ENCODE measurements around the gene NFIC. TPM values are rescaled to one million over a fixed set of nuclear protein-coding genes. Genes with fewer than 3 reads are reported as not detected.
"Not testable (repeated sequence)": the region's sequence is repeated elsewhere in the genome, so short reads cannot be mapped to it uniquely, and the experiment has no call there.

The NFIC gene
- total RNA-seq, 2 experiments from 2014 or later: 1.5 to 1.7 TPM

DNA sequence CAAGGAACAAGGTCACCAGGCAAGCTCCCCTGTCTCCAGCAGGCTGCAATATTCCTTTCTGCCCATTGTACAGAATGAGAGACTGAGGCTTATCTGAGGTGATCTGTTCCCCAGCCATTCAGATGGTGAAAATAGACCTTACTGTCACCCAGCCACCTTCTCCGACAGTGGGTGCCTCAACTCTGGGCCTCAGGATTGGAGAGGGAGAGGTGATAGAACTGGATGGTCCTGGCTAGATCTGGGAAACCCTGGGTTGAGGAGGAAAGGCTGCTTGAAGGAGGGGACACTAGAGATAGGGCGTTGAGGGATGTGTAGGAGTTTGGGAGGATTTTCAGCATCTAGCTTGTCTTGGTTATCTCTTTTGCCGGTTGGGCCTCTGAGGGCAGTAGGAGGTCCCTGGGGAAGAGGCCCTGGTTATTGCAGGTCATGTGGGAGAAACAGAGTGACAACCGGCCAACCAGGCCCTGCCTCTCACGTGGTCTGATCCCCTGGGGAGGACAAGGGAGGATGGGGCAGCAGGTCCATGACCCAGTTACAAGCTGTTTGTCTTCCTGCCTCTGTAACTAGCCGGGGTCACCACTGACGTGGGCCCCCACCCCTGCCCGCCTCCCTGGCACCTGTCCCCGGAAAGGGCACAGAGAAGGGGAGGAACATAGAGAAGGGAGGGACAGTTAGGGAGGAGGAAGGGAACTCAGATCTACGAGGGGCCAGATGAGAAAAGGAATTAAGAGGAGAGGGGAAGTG, 8.2 kb downstream of the NFIC start:
- ChIA-PET POLR2A (no interaction called here), CTCF (ENCODE audit: unreplicated experiment) (no interaction called here)
- no peaks in the 10 kb centered on the region for H4K20me1 ChIP-seq (ENCODE audit: insufficient read depth, low read length)
- no peaks in the 10 kb centered on the region for H3K9me2 ChIP-seq (ENCODE audit: insufficient read depth, low read length)
- H3K4me2 ChIP-seq (ENCODE audit: low read length): no peak overlapping the region
- H3K9me3 ChIP-seq (ENCODE audit: low read length): no peaks in the 10 kb centered on the region
- H3K4me3 ChIP-seq (ENCODE audit: low read depth, low read length, poor library complexity, severe bottlenecking): no peak overlapping the region
- TF ChIP-seq CTCF (conservative IDR thresholded peaks at IDR 0.05; ENCODE audit: low read length) (no peak), EZH2phosphoT487 (IDR thresholded peaks at IDR 0.05; ENCODE audit: borderline replicate concordance, low read depth, low read length) (no peak)
- no peak overlapping the region for H3K27ac ChIP-seq (ENCODE audit: low read depth, low read length, poor library complexity, severe bottlenecking)
- no peak overlapping the region for H2AFZ ChIP-seq (ENCODE audit: low read length)
- intact Hi-C loops (cut with micrococcal nuclease; ENCODE audit: unreplicated experiment): no loop called here
- no peaks in the 10 kb centered on the region for H3K36me3 ChIP-seq (ENCODE audit: insufficient read depth, low read length)
- H3K4me1 ChIP-seq (ENCODE audit: insufficient read depth, low read length, poor library complexity, severe bottlenecking): no peaks in the 10 kb centered on the region
- no peaks in the 10 kb centered on the region for H3K79me2 ChIP-seq (ENCODE audit: insufficient read depth, low read depth, low read length)
- no TSS peak for BruUV-seq (replicated peaks)
- DNase-seq (ENCODE audit: low spot score): no peak

GRCh38 chr19:3375221-3376090, 9.1 kb downstream of the NFIC start:
- no peaks in the 10 kb centered on the region for H3K9me2 ChIP-seq (ENCODE audit: insufficient read depth, low read length)
- no peak overlapping the region for H3K4me3 ChIP-seq (ENCODE audit: low read depth, low read length, poor library complexity, severe bottlenecking)
- H3K9me3 ChIP-seq (ENCODE audit: low read length): no peaks in the 10 kb centered on the region
- no peaks in the 10 kb centered on the region for H4K20me1 ChIP-seq (ENCODE audit: insufficient read depth, low read length)
- TF ChIP-seq CTCF (conservative IDR thresholded peaks at IDR 0.05; ENCODE audit: low read length): no peak
- no peak for TF ChIP-seq EZH2phosphoT487 (IDR thresholded peaks at IDR 0.05; ENCODE audit: borderline replicate concordance, low read depth, low read length)
- H3K36me3 ChIP-seq (ENCODE audit: insufficient read depth, low read length): no peaks in the 10 kb centered on the region
- intact Hi-C loops (cut with micrococcal nuclease; ENCODE audit: unreplicated experiment): no loop called here
- no peak overlapping the region for H3K4me2 ChIP-seq (ENCODE audit: low read length)
- CTCF ChIA-PET (ENCODE audit: unreplicated experiment): no interaction called here
- DNase-seq (ENCODE audit: low spot score): no peak
- POLR2A ChIA-PET: no interaction called here
- no peak overlapping the region for H2AFZ ChIP-seq (ENCODE audit: low read length)
- H3K79me2 ChIP-seq (ENCODE audit: insufficient read depth, low read depth, low read length): no peaks in the 10 kb centered on the region
- H3K27ac ChIP-seq (ENCODE audit: low read depth, low read length, poor library complexity, severe bottlenecking): no peak overlapping the region
- no peaks in the 10 kb centered on the region for H3K4me1 ChIP-seq (ENCODE audit: insufficient read depth, low read length, poor library complexity, severe bottlenecking)
- no TSS peak for BruUV-seq (replicated peaks)

GRCh38 chr19:3376091-3376455, 9.7 kb downstream of the NFIC start:
- H2AFZ ChIP-seq (ENCODE audit: low read length); H3K36me3 ChIP-seq (ENCODE audit: insufficient read depth, low read length); H3K9me3 ChIP-seq (ENCODE audit: low read length); CTCF ChIA-PET (ENCODE audit: unreplicated experiment); intact Hi-C loops (cut with micrococcal nuclease; ENCODE audit: unreplicated experiment); H3K4me2 ChIP-seq (ENCODE audit: low read length); H4K20me1 ChIP-seq (ENCODE audit: insufficient read depth, low read length); BruUV-seq (replicated peaks); H3K79me2 ChIP-seq (ENCODE audit: insufficient read depth, low read depth, low read length); H3K27ac ChIP-seq (ENCODE audit: low read depth, low read length, poor library complexity, severe bottlenecking); H3K4me1 ChIP-seq (ENCODE audit: insufficient read depth, low read length, poor library complexity, severe bottlenecking); POLR2A ChIA-PET; DNase-seq (ENCODE audit: low spot score); H3K4me3 ChIP-seq (ENCODE audit: low read depth, low read length, poor library complexity, severe bottlenecking); H3K9me2 ChIP-seq (ENCODE audit: insufficient read depth, low read length): not testable (repeated sequence)
